DND-41 (cell line): Measurements from ENCODE around the gene SULF2.

ENCODE experiments used
- CTCF ChIP-seq: IDR thresholded peaks from 2 replicates; pipeline ENCODE4 v1.5.1; 2012; ENCODE audit warnings: borderline replicate concordance, low read length, moderate library complexity, mild to moderate bottlenecking; ENCODE audit not compliant: poor library complexity, severe bottlenecking; ENCODE audit errors: extremely low read depth
- EZH2 ChIP-seq: IDR thresholded peaks from 3 replicates; pipeline ENCODE4 v1.6.1; 2012; ENCODE audit warnings: borderline replicate concordance, low read depth, mild to moderate bottlenecking, moderate library complexity, low read length, inconsistent platforms; ENCODE audit not compliant: severe bottlenecking

- TF ChIP-seq CTCF (peak; percentile 83), EZH2 (no peak)
These were observed 164.2 kb downstream of the SULF2 start for GRCh38 chr20:47620808-47621805.
